HUES6 (cell line): ENCODE data around the gene MALSU1.

ENCODE experiments used
- H3K27ac ChIP-seq: 2 replicates; pipeline ENCODE4 v1.7.0; 2013; ENCODE audit warnings: low read depth, mild to moderate bottlenecking, low read length, inconsistent platforms
- H3K27me3 ChIP-seq: 2 replicates; pipeline ENCODE4 v1.6.1; 2013; ENCODE audit warnings: low read length; ENCODE audit not compliant: control insufficient read depth, insufficient read depth
- H3K36me3 ChIP-seq: 2 replicates; pipeline ENCODE4 v1.6.1; 2013; ENCODE audit warnings: low read length; ENCODE audit not compliant: control insufficient read depth, insufficient read depth
- H3K4me1 ChIP-seq: 2 replicates; pipeline ENCODE4 v1.6.1; 2013; ENCODE audit warnings: low read length; ENCODE audit not compliant: control insufficient read depth, insufficient read depth
- H3K4me3 ChIP-seq: 2 replicates; pipeline ENCODE4 v1.5.1; 2013; ENCODE audit warnings: low read depth, low read length
- H3K9ac ChIP-seq: one replicate; pipeline ENCODE4 v1.6.1; 2013; ENCODE audit warnings: mild to moderate bottlenecking, low read length
- H3K9me3 ChIP-seq: 2 replicates; pipeline ENCODE4 v1.6.1; 2013; ENCODE audit warnings: low read depth, low read length; ENCODE audit not compliant: control insufficient read depth, insufficient read depth

The MALSU1 gene

DNA sequence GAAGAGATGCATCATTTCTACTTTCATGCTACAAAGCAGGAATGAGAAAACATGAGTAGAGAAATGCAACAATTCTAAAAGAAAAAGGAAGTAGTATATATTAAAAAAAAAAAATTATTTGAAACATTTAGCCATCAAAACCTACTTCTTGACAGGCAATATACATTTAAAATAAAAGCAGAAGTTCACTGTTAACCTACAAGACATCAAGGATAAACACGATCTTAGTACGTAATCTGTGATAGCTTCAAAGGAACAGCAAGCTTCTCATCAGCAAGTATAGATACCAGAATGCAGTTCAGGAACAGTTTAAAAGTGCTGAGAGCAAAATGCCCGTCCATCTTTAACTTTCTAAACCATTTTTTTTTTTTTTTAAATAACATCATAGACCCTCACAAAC, 36.9 kb downstream of the MALSU1 start:
- no peak overlapping the region for H3K9ac ChIP-seq
- no peak overlapping the region for H3K4me3 ChIP-seq
- no peak overlapping the region for H3K27ac ChIP-seq
- H3K36me3 ChIP-seq: peaks cover 95% of the 10 kb centered on the region
- no peaks in the 10 kb centered on the region for H3K9me3 ChIP-seq
- H3K27me3 ChIP-seq: no peaks in the 10 kb centered on the region
- no peaks in the 10 kb centered on the region for H3K4me1 ChIP-seq

DNA sequence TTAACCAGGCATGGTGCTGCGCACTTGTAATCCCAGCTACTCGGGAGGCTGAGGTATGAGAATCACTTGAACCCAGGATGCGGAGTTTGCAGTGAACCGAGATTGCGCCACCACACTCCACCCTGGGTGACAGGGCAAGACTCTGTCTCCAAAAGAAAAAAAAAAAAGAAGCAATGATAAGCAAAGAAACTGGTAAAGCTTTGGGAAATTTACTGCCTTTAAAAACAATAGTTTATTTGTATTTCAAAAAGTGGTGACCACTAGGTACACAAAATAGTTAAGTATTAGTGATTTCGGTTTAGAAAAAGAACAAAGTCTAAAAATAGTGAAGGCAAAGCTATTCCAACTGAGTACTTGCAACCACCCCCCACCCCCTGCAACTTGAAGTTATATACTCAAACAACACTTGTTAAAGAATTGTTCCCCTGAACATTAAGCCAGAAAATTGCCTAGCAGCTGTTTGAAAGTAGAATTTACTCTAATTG, 37.7 kb downstream of the MALSU1 start:
- Histone ChIP-seq H3K4me3 (no peak overlapping the region), H3K9ac (no peak overlapping the region), H3K9me3 (no peaks in the 10 kb centered on the region), H3K27me3 (no peaks in the 10 kb centered on the region), H3K36me3 (peaks cover 95% of the 10 kb centered on the region), H3K4me1 (no peaks in the 10 kb centered on the region), H3K27ac (no peak overlapping the region)

DNA sequence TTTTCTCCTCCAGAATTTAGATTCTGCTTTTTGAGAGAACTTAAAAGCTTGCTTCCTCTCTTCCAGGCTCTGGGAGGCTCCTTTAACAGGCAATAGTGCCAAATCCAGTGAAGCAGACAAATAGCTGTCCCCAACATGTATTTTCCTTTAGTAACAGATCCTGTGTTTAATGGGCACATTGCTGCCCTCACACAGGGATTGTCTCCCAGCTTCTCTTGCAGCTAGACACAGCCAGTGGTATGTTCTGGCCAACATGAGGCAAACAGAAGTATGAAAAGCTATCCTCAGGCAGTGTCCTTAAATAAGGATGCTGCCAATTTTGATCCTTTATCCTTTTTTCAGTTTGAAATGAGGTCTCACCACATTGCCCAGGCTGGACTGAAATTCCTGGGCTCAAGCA, 38.2 kb downstream of the MALSU1 start:
- H3K27me3 ChIP-seq: no peaks in the 10 kb centered on the region
- no peak overlapping the region for H3K9ac ChIP-seq
- no peaks in the 10 kb centered on the region for H3K4me1 ChIP-seq
- peaks cover 95% of the 10 kb centered on the region for H3K36me3 ChIP-seq
- no peaks in the 10 kb centered on the region for H3K9me3 ChIP-seq
- no peak overlapping the region for H3K27ac ChIP-seq
- no peak overlapping the region for H3K4me3 ChIP-seq

DNA sequence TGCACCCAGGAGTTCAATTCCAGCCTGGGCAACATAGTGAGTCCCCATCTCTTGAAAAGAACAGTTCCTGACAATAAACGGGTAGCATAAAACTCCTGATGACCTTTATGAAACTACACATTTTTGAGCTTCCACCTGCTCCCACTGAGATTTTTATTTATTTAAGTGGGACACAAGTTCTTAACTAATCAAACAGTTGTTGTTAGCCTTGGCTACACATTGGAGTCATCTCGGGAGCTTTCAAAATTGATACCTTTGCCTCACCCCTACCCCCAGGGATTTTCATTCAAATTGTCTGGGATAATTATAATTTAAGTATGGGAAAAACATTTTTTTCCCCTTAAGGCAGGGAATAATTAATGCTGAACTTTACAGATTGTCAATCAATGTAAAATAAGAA, 39.3 kb downstream of the MALSU1 start:
- Histone ChIP-seq H3K27me3 (no peaks in the 10 kb centered on the region), H3K4me1 (no peaks in the 10 kb centered on the region), H3K4me3 (no peak overlapping the region), H3K9me3 (no peaks in the 10 kb centered on the region), H3K9ac (no peak overlapping the region), H3K27ac (no peak overlapping the region), H3K36me3 (peaks cover 95% of the 10 kb centered on the region)

DNA sequence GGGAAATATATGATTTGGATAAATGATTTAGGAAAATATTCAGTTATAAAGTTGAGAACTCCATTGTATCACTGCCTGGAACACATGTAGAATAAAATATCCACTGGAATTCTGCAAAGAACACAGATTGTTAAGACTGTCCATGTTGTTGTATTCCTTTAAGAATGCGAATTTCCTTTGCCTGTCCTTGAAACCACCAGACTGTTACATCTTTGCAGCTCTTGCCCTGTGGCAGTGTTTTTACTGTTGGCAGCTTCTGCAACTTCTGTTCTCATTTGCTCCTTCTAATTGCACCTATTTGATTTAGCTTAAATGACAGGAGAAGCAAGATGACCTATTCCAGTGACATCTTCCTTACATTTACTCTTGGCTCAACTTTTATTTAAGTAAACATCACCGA, 39.7 kb downstream of the MALSU1 start:
- Histone ChIP-seq H3K27ac (no peak overlapping the region), H3K9me3 (no peaks in the 10 kb centered on the region), H3K4me1 (no peaks in the 10 kb centered on the region), H3K27me3 (no peaks in the 10 kb centered on the region), H3K36me3 (peaks cover 95% of the 10 kb centered on the region), H3K4me3 (no peak overlapping the region), H3K9ac (no peak overlapping the region)

DNA sequence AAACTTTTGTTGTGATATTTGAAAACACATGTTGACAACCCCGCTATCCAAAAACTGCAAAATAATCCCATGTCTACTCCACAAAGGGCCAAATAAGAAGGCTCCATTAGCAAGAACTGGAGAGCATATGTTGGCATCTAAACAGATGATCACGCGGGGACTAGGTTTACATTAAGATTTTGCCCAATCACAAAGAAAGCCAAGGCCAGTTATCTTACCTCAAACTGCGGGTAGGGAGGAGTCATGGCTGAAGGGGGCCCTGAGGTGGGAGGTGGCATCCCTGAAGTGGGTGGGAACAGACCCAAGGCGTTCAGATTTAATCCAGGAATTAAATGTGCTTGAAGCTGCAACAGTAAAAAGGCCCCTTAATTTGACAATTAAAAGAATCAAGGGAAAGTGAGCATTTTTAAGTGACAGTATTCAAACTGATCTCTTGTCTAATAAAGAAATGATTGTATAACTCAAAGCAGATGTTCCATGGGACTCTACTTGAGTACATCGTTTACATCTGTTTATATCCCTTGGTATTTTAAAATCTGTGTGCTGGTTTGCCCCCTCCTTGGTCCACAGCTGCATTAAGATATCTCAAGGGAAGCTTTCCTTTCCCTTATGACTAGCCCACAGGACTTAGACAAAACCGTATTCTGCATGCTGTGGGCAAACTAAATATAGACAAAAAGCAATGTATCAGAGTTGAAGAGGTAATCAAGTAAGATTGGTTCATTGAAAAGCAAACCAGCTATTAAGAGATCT, 42.9 kb downstream of the MALSU1 start:
- Histone ChIP-seq H3K9ac (no peak overlapping the region), H3K36me3 (peaks cover 92% of the 10 kb centered on the region), H3K27ac (no peak overlapping the region), H3K27me3 (no peaks in the 10 kb centered on the region), H3K4me3 (no peak overlapping the region), H3K9me3 (no peaks in the 10 kb centered on the region), H3K4me1 (no peaks in the 10 kb centered on the region)

DNA sequence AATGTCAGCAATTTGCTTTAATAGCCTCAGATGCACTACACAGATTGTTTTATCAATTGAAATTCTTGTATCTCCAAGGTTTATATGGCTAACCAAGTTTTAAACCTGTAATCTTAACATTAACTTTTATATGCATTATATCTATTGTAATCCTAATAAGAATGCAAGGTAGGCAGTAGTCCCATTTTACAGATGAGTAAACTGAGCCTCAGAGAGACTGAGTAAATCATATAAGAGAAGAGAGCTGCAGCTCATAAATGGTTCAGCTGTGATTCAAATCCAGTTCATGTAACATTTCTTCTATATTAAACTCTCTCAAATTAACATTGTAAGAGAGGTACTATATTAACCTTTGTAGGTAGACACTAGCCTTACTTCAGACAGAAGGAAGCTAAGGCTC, 44.0 kb downstream of the MALSU1 start:
- Histone ChIP-seq H3K9me3 (no peaks in the 10 kb centered on the region), H3K27me3 (no peaks in the 10 kb centered on the region), H3K4me3 (no peak overlapping the region), H3K9ac (no peak overlapping the region), H3K27ac (no peak overlapping the region), H3K4me1 (peaks cover 6% of the 10 kb centered on the region; the same call in 1 of the 2 replicates), H3K36me3 (peaks cover 92% of the 10 kb centered on the region)

DNA sequence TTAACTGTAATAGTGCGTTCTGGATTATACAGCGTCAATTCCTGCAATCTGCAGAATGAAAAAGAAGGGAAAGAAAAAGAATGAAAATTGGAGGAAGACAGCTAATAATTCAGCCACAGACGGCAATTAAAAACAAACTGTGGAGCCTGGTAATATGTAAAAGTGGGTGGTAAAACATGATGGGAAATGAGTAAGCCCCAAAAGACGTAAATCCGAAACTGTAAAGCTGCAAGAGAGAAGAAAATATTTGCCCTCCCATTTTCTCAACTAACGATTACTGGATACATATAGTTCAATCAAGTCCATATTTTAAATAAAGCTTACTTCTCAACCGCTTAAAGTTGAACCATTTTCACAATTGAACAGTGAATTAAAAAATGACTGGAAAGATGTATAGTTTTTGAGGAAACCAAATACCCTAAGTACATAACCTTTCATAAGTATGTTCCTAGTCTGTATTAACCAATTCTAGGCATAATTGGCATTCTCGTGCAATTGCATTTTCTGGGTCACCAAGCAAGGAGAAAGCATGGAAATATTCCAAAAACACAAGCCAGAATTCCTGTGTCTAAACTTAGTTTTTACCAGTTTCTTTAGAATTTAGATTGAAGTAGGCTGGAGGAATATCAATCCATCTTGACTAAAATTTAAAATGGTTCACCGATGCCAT, 44.8 kb downstream of the MALSU1 start:
- no peaks in the 10 kb centered on the region for H3K9me3 ChIP-seq
- peaks cover 12% of the 10 kb centered on the region; the same call in 1 of the 2 replicates for H3K4me1 ChIP-seq
- H3K27me3 ChIP-seq: no peaks in the 10 kb centered on the region
- no peak overlapping the region for H3K9ac ChIP-seq
- H3K4me3 ChIP-seq: no peak overlapping the region
- H3K36me3 ChIP-seq: peaks cover 91% of the 10 kb centered on the region
- no peak overlapping the region for H3K27ac ChIP-seq

DNA sequence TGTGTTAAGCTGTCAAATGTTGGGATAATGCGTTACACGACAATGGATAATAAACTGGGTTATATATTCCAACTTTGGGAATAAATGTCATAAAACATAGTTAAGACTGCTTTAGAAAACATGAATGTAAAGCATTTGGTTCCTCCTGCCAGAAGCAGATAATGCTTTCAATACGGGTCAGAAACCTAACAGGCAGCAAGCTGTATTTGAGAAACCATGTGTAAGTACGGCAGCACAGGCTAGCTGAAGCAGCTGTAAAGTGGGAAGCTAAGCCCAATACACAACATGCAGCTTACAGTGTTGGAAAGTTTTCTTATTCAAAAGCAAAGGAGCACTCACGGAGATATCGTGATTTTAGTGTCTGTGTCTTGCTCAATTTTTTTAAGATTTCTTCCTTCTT, 46.5 kb downstream of the MALSU1 start:
- no peaks in the 10 kb centered on the region for H3K9me3 ChIP-seq
- no peak overlapping the region for H3K9ac ChIP-seq
- H3K36me3 ChIP-seq: peaks cover 87% of the 10 kb centered on the region
- no peaks in the 10 kb centered on the region for H3K27me3 ChIP-seq
- peaks cover 18% of the 10 kb centered on the region; the same call in 1 of the 2 replicates for H3K4me1 ChIP-seq
- no peak overlapping the region for H3K4me3 ChIP-seq
- H3K27ac ChIP-seq: no peak overlapping the region

DNA sequence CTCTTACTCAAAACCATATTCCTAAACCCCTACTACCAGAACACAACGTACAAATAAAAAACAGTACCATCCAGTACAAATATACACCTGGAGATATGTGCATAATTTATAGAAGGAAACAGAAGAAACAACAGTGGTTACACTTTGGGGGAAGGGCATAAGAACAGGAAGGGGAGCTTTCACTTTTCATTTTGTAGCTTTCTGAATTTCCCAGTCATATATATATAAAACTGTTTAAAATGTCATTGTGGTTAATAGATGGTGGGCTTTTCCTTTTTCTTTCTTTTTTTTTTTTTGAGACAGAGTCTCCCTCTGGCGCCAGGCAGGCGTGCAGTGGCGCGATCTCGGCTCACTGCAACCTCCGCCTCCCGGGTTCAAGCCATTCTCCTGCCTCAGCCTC, 47.2 kb downstream of the MALSU1 start:
- H3K27ac ChIP-seq: no peak overlapping the region
- no peaks in the 10 kb centered on the region for H3K9me3 ChIP-seq
- H3K4me1 ChIP-seq: peaks cover 18% of the 10 kb centered on the region; the same call in 1 of the 2 replicates
- H3K27me3 ChIP-seq: no peaks in the 10 kb centered on the region
- H3K36me3 ChIP-seq: peaks cover 89% of the 10 kb centered on the region
- H3K4me3 ChIP-seq: no peak overlapping the region
- no peak overlapping the region for H3K9ac ChIP-seq

DNA sequence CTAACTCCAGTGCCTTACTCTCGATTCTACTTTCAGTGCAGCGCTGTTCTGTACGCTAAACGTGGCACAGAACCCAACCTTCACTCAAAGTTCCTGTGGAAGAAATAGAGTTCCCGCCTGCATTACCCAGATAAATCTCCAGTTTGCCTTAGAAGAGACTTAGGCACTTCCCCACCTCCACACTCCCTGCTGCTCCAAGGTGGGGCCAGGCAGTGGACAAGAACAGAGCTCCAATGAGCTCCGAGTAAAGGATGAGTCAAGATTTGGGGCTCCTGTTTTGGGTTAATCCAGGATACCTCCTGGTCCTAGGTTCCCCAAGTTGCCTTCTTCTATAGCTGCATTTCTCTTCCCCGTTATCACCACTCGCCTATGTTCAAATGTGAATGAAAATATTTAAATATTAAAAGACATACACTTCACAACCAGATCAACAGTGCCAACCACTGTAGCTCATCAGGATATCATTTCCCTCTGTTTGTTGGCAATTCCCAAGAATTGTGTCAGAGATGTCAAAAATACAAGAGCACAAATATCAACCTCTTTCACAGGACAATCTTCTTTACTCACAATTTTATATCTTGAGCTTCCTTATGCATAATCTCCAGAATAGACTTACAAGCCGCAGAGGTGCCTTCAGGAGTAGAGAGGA, 48.0 kb downstream of the MALSU1 start:
- Histone ChIP-seq H3K4me1 (peaks cover 18% of the 10 kb centered on the region; the same call in 1 of the 2 replicates), H3K36me3 (peaks cover 83% of the 10 kb centered on the region), H3K9me3 (no peaks in the 10 kb centered on the region), H3K27me3 (no peaks in the 10 kb centered on the region), H3K9ac (no peak overlapping the region), H3K27ac (no peak overlapping the region), H3K4me3 (no peak overlapping the region)
